Activated CD8-positive, alpha-beta T cell treated with anti-CD3 and anti-CD28 coated beads for 36 hours (primary cell): Measurements from ENCODE around the gene KAZN. TPM values are rescaled to one million over a fixed set of nuclear protein-coding genes. Genes with fewer than 3 reads are reported as not detected.

Experiments
- ATAC-seq: fragments of 200-7000 bp; cut with Tn5 transposase; one replicate; pipeline ENCODE4 v1.10.0; 2021; ENCODE audit warnings: mild to moderate bottlenecking, moderate library complexity
- CTCF ChIA-PET: fragments of 350-600 bp; sonication (Branson Sonifier 250); formaldehyde crosslinking; loops from one replicate; lab custom pipeline; 2021; ENCODE audit warnings: antibody characterized with exemption; lab: Charles Lee
- POLR2A ChIA-PET: fragments of 350-600 bp; sonication (Branson Sonifier 250); formaldehyde crosslinking; loops from one replicate; lab custom pipeline; 2021; ENCODE audit warnings: antibody characterized with exemption; lab: Charles Lee
- DNase-seq: peaks from one replicate; pipeline ENCODE4 v3.0.0-alpha.2; 2020
- H3K27ac Mint-ChIP-seq: one replicate; pipeline ENCODE4 v1.8.0; 2021; ENCODE audit warnings: mild to moderate bottlenecking, mixed read lengths
- H3K27me3 Mint-ChIP-seq: one replicate; pipeline ENCODE4 v1.8.0; 2021; ENCODE audit warnings: mixed read lengths
- H3K36me3 Mint-ChIP-seq: one replicate; pipeline ENCODE4 v1.8.0; 2021; ENCODE audit warnings: low read depth, mixed read lengths
- H3K4me1 Mint-ChIP-seq: one replicate; pipeline ENCODE4 v1.8.0; 2021; ENCODE audit warnings: low read depth, mixed read lengths
- H3K4me3 Mint-ChIP-seq: one replicate; pipeline ENCODE4 v1.8.0; 2021; ENCODE audit warnings: mild to moderate bottlenecking, moderate library complexity, mixed read lengths
- H3K9me3 Mint-ChIP-seq: one replicate; pipeline ENCODE4 v1.8.0; 2021; ENCODE audit warnings: mixed read lengths
- CTCF ChIP-seq: fragments of 200-600 bp; IDR thresholded peaks from one replicate; pipeline ENCODE4 v1.8.0; 2022; ENCODE audit warnings: antibody characterized with exemption, mild to moderate bottlenecking
- intact Hi-C: fragments of 100-400 bp; cut with micrococcal nuclease; formaldehyde crosslinking; loops from one replicate; pipeline ENCODE4 v1.10.0; 2022
- total RNA-seq, 2 experiments: library from RNA; stranded (reverse); gene quantifications; one replicate each; pipeline ENCODE4 v1.2.3, GENCODE V29; 2021

KAZN gene
- total RNA-seq, 2 experiments from 2014 or later: 1.7 to 1.9 TPM

GRCh38 chr1:14822996-14823395, 224.5 kb downstream of the KAZN start:
- no peaks in the 10 kb centered on the region for H3K27me3 Mint-ChIP-seq
- H3K9me3 Mint-ChIP-seq: no peaks in the 10 kb centered on the region
- no peak overlapping the region for H3K4me3 Mint-ChIP-seq
- intact Hi-C loops: no loop called here
- H3K36me3 Mint-ChIP-seq: no peaks in the 10 kb centered on the region
- ChIA-PET CTCF (no interaction called here), POLR2A (no interaction called here)
- H3K4me1 Mint-ChIP-seq: no peaks in the 10 kb centered on the region
- no peak for ATAC-seq
- no peak for TF ChIP-seq CTCF
- no peak overlapping the region for H3K27ac Mint-ChIP-seq
- no peak for DNase-seq

GRCh38 chr1:14824314-14824915, 225.9 kb downstream of the KAZN start:
- Mint-ChIP-seq H3K4me1 (no peaks in the 10 kb centered on the region), H3K36me3 (no peaks in the 10 kb centered on the region), H3K27ac (no peak overlapping the region), H3K9me3 (no peaks in the 10 kb centered on the region), H3K4me3 (no peak overlapping the region), H3K27me3 (no peaks in the 10 kb centered on the region)
- ATAC-seq (no peak), DNase-seq (no peak)
- POLR2A ChIA-PET: interaction anchor here (0.6 kb wide), 1 partner anchor 277 kb away, joined by 3 read pairs; no protein-coding TSS in a partner anchor
- TF ChIP-seq CTCF: no peak
- intact Hi-C loops: no loop called here
- CTCF ChIA-PET: no interaction called here

GRCh38 chr1:14825396-14825795, 226.9 kb downstream of the KAZN start:
- no peaks in the 10 kb centered on the region for H3K36me3 Mint-ChIP-seq
- no peak overlapping the region for H3K27ac Mint-ChIP-seq
- ATAC-seq: no peak
- POLR2A ChIA-PET: interaction anchor here (0.5 kb wide), 1 partner anchor 614 kb away, joined by 3 read pairs; no protein-coding TSS in a partner anchor
- H3K4me1 Mint-ChIP-seq: no peaks in the 10 kb centered on the region
- no peaks in the 10 kb centered on the region for H3K27me3 Mint-ChIP-seq
- CTCF ChIA-PET: no interaction called here
- no peaks in the 10 kb centered on the region for H3K9me3 Mint-ChIP-seq
- TF ChIP-seq CTCF: no peak
- no peak for DNase-seq
- intact Hi-C loops: no loop called here
- no peak overlapping the region for H3K4me3 Mint-ChIP-seq

GRCh38 chr1:14826172-14826636, 227.7 kb downstream of the KAZN start:
- no peak overlapping the region for H3K4me3 Mint-ChIP-seq
- ATAC-seq (no peak), DNase-seq (no peak)
- no peak for TF ChIP-seq CTCF
- H3K9me3 Mint-ChIP-seq: no peaks in the 10 kb centered on the region
- POLR2A ChIA-PET: no interaction called here
- intact Hi-C loops: no loop called here
- H3K4me1 Mint-ChIP-seq: no peaks in the 10 kb centered on the region
- H3K36me3 Mint-ChIP-seq: no peaks in the 10 kb centered on the region
- CTCF ChIA-PET: no interaction called here
- no peaks in the 10 kb centered on the region for H3K27me3 Mint-ChIP-seq
- no peak overlapping the region for H3K27ac Mint-ChIP-seq

GRCh38 chr1:14826731-14827326, 228.3 kb downstream of the KAZN start:
- intact Hi-C loops: no loop called here
- TF ChIP-seq CTCF: no peak
- no peak overlapping the region for H3K27ac Mint-ChIP-seq
- DNase-seq (no peak), ATAC-seq (no peak)
- no peaks in the 10 kb centered on the region for H3K27me3 Mint-ChIP-seq
- no peak overlapping the region for H3K4me3 Mint-ChIP-seq
- no peaks in the 10 kb centered on the region for H3K9me3 Mint-ChIP-seq
- H3K4me1 Mint-ChIP-seq: no peaks in the 10 kb centered on the region
- no peaks in the 10 kb centered on the region for H3K36me3 Mint-ChIP-seq
- POLR2A ChIA-PET: interaction anchor here (0.6 kb wide), 1 partner anchor 69 kb away, joined by 3 read pairs; no protein-coding TSS in a partner anchor
- CTCF ChIA-PET: no interaction called here
